Naive thymus-derived CD4-positive, alpha-beta T cell (primary cell): Measurements from ENCODE around the gene CMTM1. TPM values are rescaled to one million over a fixed set of nuclear protein-coding genes. Genes with fewer than 3 reads are reported as not detected.
"Not testable (repeated sequence)": the region's sequence is repeated elsewhere in the genome, so short reads cannot be mapped to it uniquely, and the experiment has no call there.

ENCODE experiments used
- ATAC-seq: fragments of 150-1000 bp; cut with Tn5 transposase; 2 replicates; pipeline ENCODE4 v1.10.0; 2021; ENCODE audit warnings: mild to moderate bottlenecking, moderate library complexity
- CTCF ChIA-PET: fragments of 350-600 bp; sonication (Branson Sonifier 250); formaldehyde crosslinking; loops from one replicate; lab custom pipeline; 2021; ENCODE audit warnings: antibody characterized with exemption; lab: Charles Lee
- POLR2A ChIA-PET: fragments of 350-600 bp; sonication (Branson Sonifier 250); formaldehyde crosslinking; loops from one replicate; lab custom pipeline; 2021; ENCODE audit warnings: antibody characterized with exemption, inconsistent platforms; lab: Charles Lee
- DNase-seq, 9 donors: peaks; one replicate each; pipeline versions ENCODE4 v3.0.0 to v3.0.0-alpha.2; 2020 to 2022; ENCODE audit warnings: mixed read lengths in 1 of 9
- H3K27ac ChIP-seq: one replicate; pipeline ENCODE4 v1.7.0; 2013; ENCODE audit warnings: mild to moderate bottlenecking, low read depth, low read length, moderate library complexity
- H3K27me3 ChIP-seq, 2 donors: one replicate each; pipeline ENCODE4 v1.7.0; 2013; ENCODE audit warnings: low read length in 2 of 2, mild to moderate bottlenecking in 2 of 2, moderate library complexity in 2 of 2; ENCODE audit not compliant: control insufficient read depth in 2 of 2, insufficient read depth in 2 of 2
- H3K36me3 ChIP-seq, 3 experiments: 1 replicate in 2 of 3; 2 replicates in 1 of 3; pipeline ENCODE4 v1.7.0; 2013; ENCODE audit warnings: low read length in 3 of 3, mild to moderate bottlenecking in 3 of 3, moderate library complexity in 1 of 3; ENCODE audit not compliant: insufficient read depth in 3 of 3, control insufficient read depth in 2 of 3
- H3K4me1 ChIP-seq, 2 donors: one replicate each; pipeline ENCODE4 v1.7.0; 2013; ENCODE audit warnings: low read length in 2 of 2, mild to moderate bottlenecking in 2 of 2, moderate library complexity in 1 of 2; ENCODE audit not compliant: control insufficient read depth in 2 of 2, insufficient read depth in 2 of 2
- H3K4me3 ChIP-seq: 2 replicates; pipeline ENCODE4 v1.7.0; 2013; ENCODE audit warnings: mild to moderate bottlenecking, low read length
- H3K9me3 ChIP-seq, 3 experiments: 1 replicate in 2 of 3; 2 replicates in 1 of 3; pipeline ENCODE4 v1.7.0; 2013; ENCODE audit warnings: low read length in 3 of 3; ENCODE audit not compliant: control insufficient read depth in 2 of 3
- H3K27ac Mint-ChIP-seq, 9 donors: one replicate each; pipeline ENCODE4 v1.8.0; 2020 to 2022; ENCODE audit warnings: mixed read lengths in 9 of 9, mild to moderate bottlenecking in 8 of 9, moderate library complexity in 5 of 9, inconsistent platforms in 2 of 9
- H3K27me3 Mint-ChIP-seq, 5 donors: one replicate each; pipeline ENCODE4 v1.8.0; 2021 to 2022; ENCODE audit warnings: mixed read lengths in 5 of 5, mild to moderate bottlenecking in 1 of 5
- H3K36me3 Mint-ChIP-seq, 5 donors: one replicate each; pipeline ENCODE4 v1.8.0; 2020 to 2022; ENCODE audit warnings: mixed read lengths in 5 of 5, mild to moderate bottlenecking in 3 of 5, inconsistent platforms in 1 of 5
- H3K4me1 Mint-ChIP-seq, 7 donors: one replicate each; pipeline ENCODE4 v1.8.0; 2020 to 2022; ENCODE audit warnings: mixed read lengths in 7 of 7, mild to moderate bottlenecking in 3 of 7, inconsistent platforms in 1 of 7
- H3K4me3 Mint-ChIP-seq, 10 donors: one replicate each; pipeline ENCODE4 v1.8.0; 2020 to 2022; ENCODE audit warnings: mild to moderate bottlenecking in 10 of 10, mixed read lengths in 10 of 10, moderate library complexity in 6 of 10, inconsistent platforms in 2 of 10
- H3K9me3 Mint-ChIP-seq, 11 donors: one replicate each; pipeline ENCODE4 v1.8.0; 2020 to 2022; ENCODE audit warnings: mixed read lengths in 11 of 11, mild to moderate bottlenecking in 4 of 11, inconsistent platforms in 1 of 11, moderate library complexity in 1 of 11
- intact Hi-C, 2 donors: fragments of 100-400 bp; cut with micrococcal nuclease; formaldehyde crosslinking; loops; one replicate each; pipeline ENCODE4 v1.15.1; 2023
- polyA plus RNA-seq, 2 donors: library from polyadenylated mRNA; unstranded; fragments of 300-500 nt; fragmentation: Illumina TruSeq; gene quantifications; one replicate each; pipeline ENCODE4 v1.2.3, GENCODE V29; 2021
- total RNA-seq, 6 experiments: library from RNA in 5 of 6; stranded (reverse) in 5 of 6; gene quantifications; 1 replicate in 5 of 6; 2 replicates in 1 of 6; pipeline ENCODE4 v1.2.3 and lab custom pipeline; 2021 to 2026

Gene CMTM1
- total and polyA plus RNA-seq, 7 experiments from 2014 or later, result 0.36 to 23.3 (median 4.4) TPM

DNA sequence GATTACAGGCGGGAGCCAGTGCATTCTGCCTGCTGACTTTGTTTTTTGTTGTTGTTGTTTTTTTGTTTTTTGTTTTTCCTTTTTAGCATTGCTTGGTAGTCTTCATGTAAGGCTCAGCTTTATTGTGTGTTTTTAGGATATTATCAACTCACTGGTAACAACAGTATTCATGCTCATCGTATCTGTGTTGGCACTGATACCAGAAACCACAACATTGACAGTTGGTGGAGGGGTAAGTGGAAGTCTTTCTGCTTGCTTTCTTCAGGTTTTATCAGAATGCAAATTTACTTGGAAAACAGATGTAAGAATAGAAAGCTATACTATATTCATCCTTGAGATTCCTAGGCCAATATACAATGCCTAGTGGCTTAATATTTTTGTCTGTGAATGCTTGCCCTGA, 3.3 kb upstream of the CMTM1 start:
- no peak for DNase-seq
- peak overlapping the region in 5 of 9 donors; percentile 12 to 36 (median 26) for H3K27ac Mint-ChIP-seq
- no peaks in the 10 kb centered on the region for H3K27me3 Mint-ChIP-seq
- peaks cover 4 to 45% (median 6%) of the 10 kb centered on the region in 3 experiments for H3K36me3 ChIP-seq
- no peak for ATAC-seq
- peaks cover 0 to 57% (median 17%) of the 10 kb centered on the region in 5 donors for H3K36me3 Mint-ChIP-seq
- no peak overlapping the region for H3K4me3 ChIP-seq
- H3K27ac ChIP-seq, result no peak overlapping the region
- no peaks in the 10 kb centered on the region for H3K27me3 ChIP-seq
- peaks cover 28 to 66% (median 37%) of the 10 kb centered on the region in 7 donors for H3K4me1 Mint-ChIP-seq
- intact Hi-C loops, result loop anchor here (1.0 to 5.0 kb wide), 8 partner anchors 14 to 305 kb away; partner anchors contain the start of genes CMTM3 (in 2 of the 2) and DYNC1LI2 (in 1 of the 2)
- no peaks in the 10 kb centered on the region for H3K9me3 ChIP-seq
- peaks cover 22 to 42% of the 10 kb centered on the region in 2 donors for H3K4me1 ChIP-seq
- peaks cover 0 to 4% (median 0%) of the 10 kb centered on the region in 11 donors for H3K9me3 Mint-ChIP-seq
- ChIA-PET CTCF (interaction anchor here (0.7 to 4.2 kb wide), 21 partner anchors 9 to 305 kb away, joined by 3 to 26 read pairs (median 5); partner anchors contain the start of genes CKLF, CMTM3 and TK2), POLR2A (interaction anchor here (0.7 to 3.6 kb wide), 5 partner anchors 11 to 45 kb away, joined by 3 to 28 read pairs (median 3); partner anchors contain the start of genes CKLF, CMTM2 and CMTM3)
- H3K4me3 Mint-ChIP-seq, result peak overlapping the region in 2 of 10 donors; percentile 10 to 27

GRCh38 chr16:66563574-66564334, 2.5 kb upstream of the CMTM1 start:
- Histone ChIP-seq H3K4me3 (no peak overlapping the region), H3K9me3 (no peaks in the 10 kb centered on the region), H3K36me3 (peaks cover 4 to 38% (median 6%) of the 10 kb centered on the region in 3 experiments), H3K27me3 (no peaks in the 10 kb centered on the region), H3K27ac (no peak overlapping the region), H3K4me1 (peaks cover 22 to 37% of the 10 kb centered on the region in 2 donors)
- Mint-ChIP-seq H3K9me3 (peaks cover 0 to 4% (median 0%) of the 10 kb centered on the region in 11 donors), H3K4me1 (peaks cover 28 to 59% (median 33%) of the 10 kb centered on the region in 7 donors), H3K4me3 (no peak overlapping the region), H3K27ac (peak overlapping the region in 7 of 9 donors; percentile 1 to 27 (median 21)), H3K36me3 (peaks cover 0 to 53% (median 17%) of the 10 kb centered on the region in 5 donors), H3K27me3 (no peaks in the 10 kb centered on the region)
- ATAC-seq (no peak), DNase-seq (no peak)
- CTCF ChIA-PET, result interaction anchor here (0.9 to 4.2 kb wide), 17 partner anchors 10 to 304 kb away, joined by 3 to 26 read pairs (median 7); partner anchors contain the start of genes CKLF and TK2
- POLR2A ChIA-PET, result interaction anchor here (0.6 to 3.6 kb wide), 8 partner anchors 12 to 108 kb away, joined by 3 to 28 read pairs (median 4); partner anchors contain the start of genes CKLF, CMTM2 and CMTM3
- intact Hi-C loops, result loop anchor here (2.0 to 5.0 kb wide), 3 partner anchors 13 to 189 kb away; partner anchors contain the start of gene DYNC1LI2 (in 1 of the 2)

GRCh38 chr16:66567270-66567669, 1.0 kb downstream of the CMTM1 start:
- H3K27me3 ChIP-seq, DNase-seq, CTCF ChIA-PET, intact Hi-C loops, H3K9me3 ChIP-seq, H3K4me3 Mint-ChIP-seq, H3K9me3 Mint-ChIP-seq, H3K27ac ChIP-seq, H3K4me3 ChIP-seq, H3K27me3 Mint-ChIP-seq, ATAC-seq: not testable (repeated sequence)
- peaks cover 4 to 24% (median 6%) of the 10 kb centered on the region in 3 experiments for H3K36me3 ChIP-seq
- Mint-ChIP-seq H3K36me3 (peaks cover 0 to 38% (median 17%) of the 10 kb centered on the region in 5 donors), H3K27ac (peak overlapping the region in 1 of 9 donors; percentile 15), H3K4me1 (peaks cover 5 to 32% (median 11%) of the 10 kb centered on the region in 7 donors)
- POLR2A ChIA-PET, result interaction anchor here (0.6 kb wide), 1 partner anchor 13 kb away, joined by 3 read pairs; no protein-coding TSS in a partner anchor
- H3K4me1 ChIP-seq, result peaks cover 13 to 17% of the 10 kb centered on the region in 2 donors

DNA sequence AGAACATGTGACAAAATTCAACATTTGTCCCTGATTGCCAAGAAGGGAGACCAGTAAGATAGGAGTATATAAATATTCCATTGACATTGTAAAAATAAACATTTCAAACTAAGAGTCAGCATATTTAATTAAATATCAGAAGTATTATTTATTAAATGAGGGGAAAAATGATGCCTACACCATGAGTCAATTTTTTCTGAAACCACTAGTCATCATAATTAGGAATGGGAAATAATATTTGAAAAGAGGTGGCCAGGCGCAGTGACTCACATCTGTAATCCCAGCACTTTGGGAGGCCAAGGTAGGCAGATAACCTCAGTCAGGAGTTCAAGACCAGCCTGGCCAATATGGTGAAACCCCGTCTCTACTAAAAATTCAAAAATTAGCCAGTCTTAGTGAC, 2.1 kb downstream of the CMTM1 start:
- POLR2A ChIA-PET, result interaction anchor here (0.5 kb wide), 1 partner anchor 16 kb away, joined by 4 read pairs; the partner anchor contains the start of gene CKLF
- H3K27me3 ChIP-seq, result no peaks in the 10 kb centered on the region
- DNase-seq, result no peak
- ATAC-seq, result no peak
- no peaks in the 10 kb centered on the region for H3K9me3 ChIP-seq
- peaks cover 0 to 34% (median 17%) of the 10 kb centered on the region in 5 donors for H3K36me3 Mint-ChIP-seq
- CTCF ChIA-PET, result no interaction called here
- intact Hi-C loops, result no loop called here
- H3K9me3 Mint-ChIP-seq, result peaks cover 0 to 4% (median 0%) of the 10 kb centered on the region in 11 donors
- no peak overlapping the region for H3K4me3 ChIP-seq
- H3K27me3 Mint-ChIP-seq, result no peaks in the 10 kb centered on the region
- H3K36me3 ChIP-seq, result peaks cover 2 to 24% (median 6%) of the 10 kb centered on the region in 3 experiments
- no peak overlapping the region for H3K4me3 Mint-ChIP-seq
- H3K27ac Mint-ChIP-seq, result no peak overlapping the region
- no peak overlapping the region for H3K27ac ChIP-seq
- H3K4me1 ChIP-seq, result peaks cover 2 to 7% of the 10 kb centered on the region in 2 donors
- H3K4me1 Mint-ChIP-seq, result peaks cover 0 to 24% (median 5%) of the 10 kb centered on the region in 7 donors

- no peak for DNase-seq
- Histone ChIP-seq H3K36me3 (peaks cover 0 to 24% (median 6%) of the 10 kb centered on the region in 3 experiments), H3K27ac (no peak overlapping the region), H3K27me3 (no peaks in the 10 kb centered on the region), H3K9me3 (no peaks in the 10 kb centered on the region), H3K4me1 (no peaks in the 10 kb centered on the region), H3K4me3 (no peak overlapping the region)
- H3K27me3 Mint-ChIP-seq, result no peaks in the 10 kb centered on the region
- no peak for ATAC-seq
- intact Hi-C loops, result no loop called here
- peaks cover 0 to 19% (median 3%) of the 10 kb centered on the region in 7 donors for H3K4me1 Mint-ChIP-seq
- ChIA-PET POLR2A (interaction anchor here (0.5 to 1.2 kb wide), 2 partner anchors 17 kb away, joined by 4 to 9 read pairs; partner anchors contain the start of gene CKLF), CTCF (interaction anchor here (0.6 kb wide), 1 partner anchor 40 kb away, joined by 3 read pairs; no protein-coding TSS in a partner anchor)
- H3K9me3 Mint-ChIP-seq, result peaks cover 0 to 4% (median 0%) of the 10 kb centered on the region in 11 donors
- H3K27ac Mint-ChIP-seq, result no peak overlapping the region
- H3K4me3 Mint-ChIP-seq, result no peak overlapping the region
- H3K36me3 Mint-ChIP-seq, result peaks cover 0 to 29% (median 17%) of the 10 kb centered on the region in 5 donors
Measured at GRCh38 chr16:66569131-66569530, 2.9 kb downstream of the CMTM1 start.

DNA sequence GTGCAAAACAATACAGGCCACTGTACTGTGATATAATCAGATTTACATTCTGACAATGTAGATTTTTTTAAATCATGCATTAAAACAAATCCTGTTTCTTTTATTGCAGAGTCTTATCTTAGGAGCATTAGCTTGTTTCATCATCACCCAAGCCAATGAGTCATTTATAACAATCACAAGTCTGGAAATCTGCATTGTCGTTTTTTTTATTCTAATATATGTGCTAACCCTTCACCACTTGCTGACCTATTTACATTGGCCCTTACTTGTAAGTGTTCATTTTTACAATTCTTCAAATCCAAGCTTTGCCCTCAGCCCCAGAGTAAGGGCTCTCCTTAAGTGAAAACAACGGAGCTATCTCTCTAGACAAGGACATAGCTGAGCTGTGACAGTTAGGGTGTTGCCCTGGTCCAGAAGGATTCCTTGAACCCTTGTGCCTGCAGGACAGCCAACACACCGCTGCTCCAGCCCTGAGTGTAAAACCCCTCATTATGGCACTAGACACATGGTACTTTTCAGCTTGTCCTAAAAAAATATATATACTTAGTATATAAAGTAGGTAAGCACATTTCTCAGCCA, 3.7 kb downstream of the CMTM1 start:
- Mint-ChIP-seq H3K4me1 (peaks cover 0 to 20% (median 1%) of the 10 kb centered on the region in 7 donors), H3K36me3 (peaks cover 0 to 29% (median 17%) of the 10 kb centered on the region in 5 donors), H3K9me3 (peaks cover 0 to 4% (median 0%) of the 10 kb centered on the region in 11 donors), H3K4me3 (no peak overlapping the region), H3K27me3 (no peaks in the 10 kb centered on the region), H3K27ac (peak overlapping the region in 1 of 9 donors; percentile 12)
- H3K9me3 ChIP-seq, result no peaks in the 10 kb centered on the region
- ChIA-PET CTCF (interaction anchor here (1.4 kb wide), 1 partner anchor 59 kb away, joined by 4 read pairs; no protein-coding TSS in a partner anchor), POLR2A (interaction anchor here (0.6 to 1.9 kb wide), 3 partner anchors 10 to 17 kb away, joined by 3 to 9 read pairs (median 7); partner anchors contain the start of gene CKLF)
- H3K27ac ChIP-seq, result no peak overlapping the region
- ATAC-seq, result no peak
- intact Hi-C loops, result no loop called here
- DNase-seq, result no peak
- H3K27me3 ChIP-seq, result no peaks in the 10 kb centered on the region
- H3K4me3 ChIP-seq, result no peak overlapping the region
- peaks cover 0 to 20% (median 6%) of the 10 kb centered on the region in 3 experiments for H3K36me3 ChIP-seq
- H3K4me1 ChIP-seq, result no peaks in the 10 kb centered on the region
